Measurements from ENCODE around the gene SPTLC3.

Gene SPTLC3

DNA sequence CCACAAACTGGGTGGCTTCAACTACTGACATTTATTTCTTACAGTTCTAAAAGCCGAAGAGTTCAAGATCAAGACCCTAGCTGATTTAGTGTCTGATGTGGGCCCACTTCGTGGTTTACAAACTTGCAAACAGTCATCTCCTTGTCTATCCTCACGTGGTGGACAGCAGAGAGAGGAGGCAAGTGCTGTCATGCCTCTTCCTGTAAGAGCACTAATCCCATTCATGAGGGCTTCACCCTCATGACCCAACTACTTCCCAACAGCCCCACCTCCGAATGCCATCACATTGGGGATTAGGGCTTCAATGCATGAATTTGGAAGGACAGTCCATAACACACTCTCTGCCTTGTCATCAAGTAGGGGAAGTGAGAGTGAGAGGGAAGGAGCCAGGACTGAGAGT is 196.7 kb downstream of the SPTLC3 start:
- no peak for DNase-seq

DNA sequence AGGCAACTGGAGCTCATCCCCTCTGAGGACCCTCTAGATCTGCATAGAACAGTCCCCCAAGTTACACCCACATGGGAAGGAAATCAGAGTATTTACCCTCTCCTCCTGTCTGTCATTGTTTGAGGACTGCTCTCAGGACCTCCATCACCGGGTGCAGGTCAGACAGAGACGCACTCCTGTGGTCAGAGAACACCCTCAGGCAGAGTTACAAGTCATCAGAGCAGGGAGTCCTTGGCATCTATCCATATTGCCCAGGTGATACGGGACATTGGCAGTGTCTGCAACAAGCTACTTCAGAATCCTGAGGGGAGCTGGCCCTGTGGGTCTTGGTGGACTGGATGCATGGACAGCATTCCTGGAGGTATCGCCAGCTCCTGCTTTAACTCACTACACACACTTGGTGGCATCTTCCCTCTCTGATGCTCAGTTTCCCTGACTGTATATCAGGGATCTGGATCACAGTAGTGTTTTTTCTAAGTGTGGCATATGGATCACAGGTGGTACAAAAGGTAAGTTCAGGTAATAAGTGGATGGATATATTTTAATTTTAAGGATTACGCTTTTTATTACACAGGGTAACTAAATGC is 197.2 kb downstream of the SPTLC3 start:
- DNase-seq, result no peak

GRCh38 chr20:13207016-13207415 is 198.2 kb downstream of the SPTLC3 start:
- DNase-seq, result no peak

DNA sequence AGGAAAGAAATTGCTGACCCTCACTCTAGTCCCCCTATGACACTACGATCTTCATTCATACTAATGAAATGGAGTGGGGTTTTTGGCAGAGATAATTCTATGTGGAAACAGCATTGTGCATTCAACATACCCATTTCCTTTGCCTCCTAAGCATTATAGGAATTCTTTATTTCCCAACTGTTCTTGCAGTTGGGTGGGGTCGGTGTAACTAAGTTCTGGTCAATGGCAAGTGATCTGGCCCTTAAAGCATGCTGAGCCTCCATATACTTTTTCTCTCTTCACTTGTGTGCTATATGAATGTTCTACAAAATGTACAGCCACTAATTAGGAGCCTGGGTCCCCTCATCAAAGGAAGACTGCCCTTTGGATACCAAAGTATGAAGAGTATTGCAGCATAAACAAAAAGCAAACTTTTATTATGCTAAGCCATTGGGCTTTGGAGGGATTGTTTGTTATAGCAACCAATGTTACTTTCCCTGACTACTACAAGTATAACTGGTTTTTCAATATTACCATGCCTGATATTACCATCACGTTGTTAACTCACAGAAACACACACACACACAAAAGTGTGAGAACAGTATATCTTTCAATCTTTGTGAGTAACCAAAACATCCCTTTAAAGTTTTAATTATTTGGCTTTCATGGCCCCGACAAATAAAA is 203.3 kb downstream of the SPTLC3 start:
- no peak for DNase-seq

GRCh38 chr20:13212750-13213149 is 204.0 kb downstream of the SPTLC3 start:
- DNase-seq, result no peak

DNA sequence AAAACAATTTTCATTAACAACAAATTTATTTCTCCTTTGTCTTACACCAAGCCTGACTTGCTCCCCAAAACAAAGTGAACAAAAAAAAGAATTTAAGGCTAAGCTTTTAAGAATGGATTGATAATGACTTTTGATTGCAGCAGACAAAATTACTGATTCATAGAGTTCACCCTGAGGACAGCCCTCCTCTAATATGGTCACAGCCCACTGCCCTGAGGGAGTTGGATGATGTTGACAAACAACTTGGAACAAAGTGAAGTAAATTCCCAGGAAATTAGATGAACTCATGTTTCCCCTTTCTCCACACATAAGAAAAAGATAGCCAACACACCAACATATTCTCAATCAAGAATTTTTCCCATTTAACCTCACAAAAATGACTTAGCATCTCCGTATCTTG is 204.6 kb downstream of the SPTLC3 start:
- DNase-seq, result no peak

- no peak for DNase-seq
These were observed 207.8 kb downstream of the SPTLC3 start for GRCh38 chr20:13216533-13216932.
